Measurements from ENCODE around the gene HNRNPH3.

DNA sequence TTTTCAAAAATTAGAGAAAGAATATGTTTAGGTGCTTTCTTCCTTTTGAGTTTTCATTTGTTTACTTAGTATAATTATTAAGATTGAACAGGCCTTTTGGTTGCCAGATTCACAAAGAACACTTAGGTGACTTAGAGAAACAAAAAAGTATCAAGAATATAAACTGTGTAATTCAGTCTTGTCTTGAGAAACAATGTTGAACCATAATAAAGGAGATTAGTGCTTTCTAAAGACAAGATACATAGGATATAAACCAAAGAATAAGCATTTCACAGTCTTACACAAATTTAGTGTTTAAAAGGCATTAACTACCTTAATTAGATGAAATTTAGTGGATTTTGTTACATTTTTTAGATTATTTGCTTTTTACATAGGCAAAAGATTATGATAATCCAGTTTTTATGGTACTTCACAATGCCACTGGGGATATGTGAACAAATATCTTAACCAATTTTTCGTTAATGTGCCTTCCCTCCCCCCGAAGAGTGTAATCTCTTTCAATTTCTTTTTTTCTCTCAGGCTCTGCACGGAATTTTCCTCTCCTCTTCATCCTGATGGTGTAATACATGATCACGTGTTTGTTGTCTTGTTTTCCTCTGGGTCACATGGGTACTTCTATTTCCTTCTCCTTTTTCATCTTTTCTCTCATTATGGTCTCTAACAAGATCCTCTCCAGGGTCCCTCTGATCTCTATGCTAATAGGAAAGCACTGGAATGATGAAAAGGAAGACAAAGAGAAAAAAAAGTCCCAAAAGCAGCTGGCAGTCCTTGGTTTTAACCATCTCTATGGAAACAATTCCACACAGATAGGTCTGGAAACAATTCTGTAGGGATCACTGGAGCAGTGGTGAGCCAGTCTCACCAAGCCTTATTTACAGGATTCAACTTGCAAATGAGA lies 3.7 kb upstream of the HNRNPH3 start:
- TF ChIP-seq, protein P1, sequence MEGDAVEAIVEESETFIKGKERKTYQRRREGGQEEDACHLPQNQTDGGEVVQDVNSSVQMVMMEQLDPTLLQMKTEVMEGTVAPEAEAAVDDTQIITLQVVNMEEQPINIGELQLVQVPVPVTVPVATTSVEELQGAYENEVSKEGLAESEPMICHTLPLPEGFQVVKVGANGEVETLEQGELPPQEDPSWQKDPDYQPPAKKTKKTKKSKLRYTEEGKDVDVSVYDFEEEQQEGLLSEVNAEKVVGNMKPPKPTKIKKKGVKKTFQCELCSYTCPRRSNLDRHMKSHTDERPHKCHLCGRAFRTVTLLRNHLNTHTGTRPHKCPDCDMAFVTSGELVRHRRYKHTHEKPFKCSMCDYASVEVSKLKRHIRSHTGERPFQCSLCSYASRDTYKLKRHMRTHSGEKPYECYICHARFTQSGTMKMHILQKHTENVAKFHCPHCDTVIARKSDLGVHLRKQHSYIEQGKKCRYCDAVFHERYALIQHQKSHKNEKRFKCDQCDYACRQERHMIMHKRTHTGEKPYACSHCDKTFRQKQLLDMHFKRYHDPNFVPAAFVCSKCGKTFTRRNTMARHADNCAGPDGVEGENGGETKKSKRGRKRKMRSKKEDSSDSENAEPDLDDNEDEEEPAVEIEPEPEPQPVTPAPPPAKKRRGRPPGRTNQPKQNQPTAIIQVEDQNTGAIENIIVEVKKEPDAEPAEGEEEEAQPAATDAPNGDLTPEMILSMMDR (conservative IDR thresholded peaks at IDR 0.05) = no peak
- TF ChIP-seq ZFX (IDR thresholded peaks at IDR 0.05) = no peak

All from C4-2B (cell line).